ENCODE results near the gene RHBDL1. TPM values are rescaled to one million over a fixed set of nuclear protein-coding genes. Genes with fewer than 3 reads are reported as not detected.

Gene RHBDL1
- total RNA-seq, 1 experiment from 2014 or later: 1.7 TPM

GRCh38 chr16:684961-685696 is 9.7 kb downstream of the RHBDL1 start:
- intact Hi-C loops (cut with micrococcal nuclease): no loop called here
- no peak overlapping the region for H3K9ac ChIP-seq (ENCODE audit: low read length)
- H3K4me2 ChIP-seq (ENCODE audit: low read length): peak overlapping the region; percentile 37; the same call in 1 of the 2 replicates
- TF ChIP-seq EZH2 (IDR thresholded peaks at IDR 0.05; ENCODE audit: low read length, unreplicated experiment) (no peak), EZH2phosphoT487 (IDR thresholded peaks at IDR 0.05; ENCODE audit: borderline replicate concordance, low read length) (no peak)
- TF ChIP-seq, protein P1, sequence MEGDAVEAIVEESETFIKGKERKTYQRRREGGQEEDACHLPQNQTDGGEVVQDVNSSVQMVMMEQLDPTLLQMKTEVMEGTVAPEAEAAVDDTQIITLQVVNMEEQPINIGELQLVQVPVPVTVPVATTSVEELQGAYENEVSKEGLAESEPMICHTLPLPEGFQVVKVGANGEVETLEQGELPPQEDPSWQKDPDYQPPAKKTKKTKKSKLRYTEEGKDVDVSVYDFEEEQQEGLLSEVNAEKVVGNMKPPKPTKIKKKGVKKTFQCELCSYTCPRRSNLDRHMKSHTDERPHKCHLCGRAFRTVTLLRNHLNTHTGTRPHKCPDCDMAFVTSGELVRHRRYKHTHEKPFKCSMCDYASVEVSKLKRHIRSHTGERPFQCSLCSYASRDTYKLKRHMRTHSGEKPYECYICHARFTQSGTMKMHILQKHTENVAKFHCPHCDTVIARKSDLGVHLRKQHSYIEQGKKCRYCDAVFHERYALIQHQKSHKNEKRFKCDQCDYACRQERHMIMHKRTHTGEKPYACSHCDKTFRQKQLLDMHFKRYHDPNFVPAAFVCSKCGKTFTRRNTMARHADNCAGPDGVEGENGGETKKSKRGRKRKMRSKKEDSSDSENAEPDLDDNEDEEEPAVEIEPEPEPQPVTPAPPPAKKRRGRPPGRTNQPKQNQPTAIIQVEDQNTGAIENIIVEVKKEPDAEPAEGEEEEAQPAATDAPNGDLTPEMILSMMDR (conservative IDR thresholded peaks at IDR 0.05; ENCODE audit: low read depth, low read length): no peak
- no peaks in the 10 kb centered on the region for H3K9me2 ChIP-seq (replicated peaks; ENCODE audit: low read length)
- CTCF ChIA-PET: no interaction called here
- peaks cover 10% of the 10 kb centered on the region; the same call in 1 of the 2 replicates for H4K20me1 ChIP-seq (ENCODE audit: low read length)
- DNase-seq (no peak), ATAC-seq (no peak)
- no peaks in the 10 kb centered on the region for H3F3A ChIP-seq (ENCODE audit: low read length, unreplicated experiment)
- H3K4me1 ChIP-seq (ENCODE audit: insufficient read depth, low read length): peaks cover 34% of the 10 kb centered on the region
- H3K4me3 ChIP-seq (ENCODE audit: low read length): no peak overlapping the region
- peaks cover 47% of the 10 kb centered on the region for H3K79me2 ChIP-seq (ENCODE audit: low read length)
- no peaks in the 10 kb centered on the region for H3K9me3 ChIP-seq (ENCODE audit: low read length)
- no peak overlapping the region for H3K27ac ChIP-seq (ENCODE audit: low read length)
- H3K27me3 ChIP-seq (ENCODE audit: low read length): no peaks in the 10 kb centered on the region
- H2AFZ ChIP-seq (ENCODE audit: low read length): no peak overlapping the region
- no TSS peak for BruUV-seq (replicated peaks)
- POLR2A ChIA-PET (ENCODE audit: unreplicated experiment): no interaction called here
- H3K36me3 ChIP-seq (ENCODE audit: low read depth, low read length): peaks cover 6% of the 10 kb centered on the region

GRCh38 chr16:685967-686366 is 10.5 kb downstream of the RHBDL1 start:
- no TSS peak for BruUV-seq (replicated peaks)
- no peak for ATAC-seq
- peak; percentile 40 for DNase-seq
- no peak overlapping the region for H2AFZ ChIP-seq (ENCODE audit: low read length)
- ChIA-PET CTCF (no interaction called here), POLR2A (ENCODE audit: unreplicated experiment) (no interaction called here)
- peaks cover 34% of the 10 kb centered on the region for H3K4me1 ChIP-seq (ENCODE audit: insufficient read depth, low read length)
- peaks cover 10% of the 10 kb centered on the region; the same call in 1 of the 2 replicates for H4K20me1 ChIP-seq (ENCODE audit: low read length)
- H3K27me3 ChIP-seq (ENCODE audit: low read length): no peaks in the 10 kb centered on the region
- no peak for TF ChIP-seq EZH2 (IDR thresholded peaks at IDR 0.05; ENCODE audit: low read length, unreplicated experiment)
- TF ChIP-seq, protein P1 (conservative IDR thresholded peaks at IDR 0.05; ENCODE audit: low read depth, low read length): peak; percentile 57
- TF ChIP-seq EZH2phosphoT487 (IDR thresholded peaks at IDR 0.05; ENCODE audit: borderline replicate concordance, low read length): no peak
- H3K9me3 ChIP-seq (ENCODE audit: low read length): no peaks in the 10 kb centered on the region
- intact Hi-C loops (cut with micrococcal nuclease): no loop called here
- no peak overlapping the region for H3K9ac ChIP-seq (ENCODE audit: low read length)
- no peaks in the 10 kb centered on the region for H3K9me2 ChIP-seq (replicated peaks; ENCODE audit: low read length)
- no peak overlapping the region for H3K27ac ChIP-seq (ENCODE audit: low read length)
- H3K36me3 ChIP-seq (ENCODE audit: low read depth, low read length): peaks cover 6% of the 10 kb centered on the region
- no peak overlapping the region for H3K4me3 ChIP-seq (ENCODE audit: low read length)
- peaks cover 41% of the 10 kb centered on the region for H3K79me2 ChIP-seq (ENCODE audit: low read length)
- H3F3A ChIP-seq (ENCODE audit: low read length, unreplicated experiment): no peaks in the 10 kb centered on the region
- H3K4me2 ChIP-seq (ENCODE audit: low read length): no peak overlapping the region

Measured in PC-3 (cell line).